ENCODE measurements around the gene SAMD15. TPM values are rescaled to one million over a fixed set of nuclear protein-coding genes. Genes with fewer than 3 reads are reported as not detected.

Gene SAMD15
- total RNA-seq, 4 donors from 2014 or later, result 0.64 TPM; not detected in 3

GRCh38 chr14:77364146-77364545 is 13.0 kb upstream of the SAMD15 start:
- H3K4me3 ChIP-seq (ENCODE audit: low read depth, poor library complexity, severe bottlenecking), result no peak overlapping the region
- no peak for DNase-seq (ENCODE audit: low spot score in 2 of 2)
- intact Hi-C loops (cut with DNase I; ENCODE audit: low total_unique reads), result no loop called here
- TF ChIP-seq, protein P1, sequence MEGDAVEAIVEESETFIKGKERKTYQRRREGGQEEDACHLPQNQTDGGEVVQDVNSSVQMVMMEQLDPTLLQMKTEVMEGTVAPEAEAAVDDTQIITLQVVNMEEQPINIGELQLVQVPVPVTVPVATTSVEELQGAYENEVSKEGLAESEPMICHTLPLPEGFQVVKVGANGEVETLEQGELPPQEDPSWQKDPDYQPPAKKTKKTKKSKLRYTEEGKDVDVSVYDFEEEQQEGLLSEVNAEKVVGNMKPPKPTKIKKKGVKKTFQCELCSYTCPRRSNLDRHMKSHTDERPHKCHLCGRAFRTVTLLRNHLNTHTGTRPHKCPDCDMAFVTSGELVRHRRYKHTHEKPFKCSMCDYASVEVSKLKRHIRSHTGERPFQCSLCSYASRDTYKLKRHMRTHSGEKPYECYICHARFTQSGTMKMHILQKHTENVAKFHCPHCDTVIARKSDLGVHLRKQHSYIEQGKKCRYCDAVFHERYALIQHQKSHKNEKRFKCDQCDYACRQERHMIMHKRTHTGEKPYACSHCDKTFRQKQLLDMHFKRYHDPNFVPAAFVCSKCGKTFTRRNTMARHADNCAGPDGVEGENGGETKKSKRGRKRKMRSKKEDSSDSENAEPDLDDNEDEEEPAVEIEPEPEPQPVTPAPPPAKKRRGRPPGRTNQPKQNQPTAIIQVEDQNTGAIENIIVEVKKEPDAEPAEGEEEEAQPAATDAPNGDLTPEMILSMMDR (IDR thresholded peaks at IDR 0.05), result no peak
- TF ChIP-seq POLR2A (IDR thresholded peaks at IDR 0.05), result no peak
- 94% methylated on average over 3 of the region's 3 CpGs for WGBS, 2 donors

DNA sequence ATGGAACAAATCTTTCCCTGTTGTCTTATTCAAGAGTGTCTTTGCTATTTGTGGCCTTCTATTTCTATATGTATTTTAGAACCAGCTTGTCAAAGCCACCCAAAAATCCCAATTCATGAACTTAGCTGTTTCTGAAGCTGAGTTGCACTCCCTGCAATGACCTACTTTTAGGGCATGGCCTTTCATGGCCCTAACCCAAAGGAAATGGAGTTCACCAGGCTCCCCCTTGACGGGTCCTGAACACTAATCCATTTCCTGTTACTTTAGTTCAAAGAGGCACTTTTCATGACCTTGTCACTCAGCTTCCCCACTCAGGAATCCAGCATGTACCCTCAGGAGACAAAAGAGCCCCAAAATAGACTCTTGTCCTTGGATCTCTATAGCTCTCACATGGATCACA is 7.9 kb upstream of the SAMD15 start:
- TF ChIP-seq POLR2A (IDR thresholded peaks at IDR 0.05), result no peak
- TF ChIP-seq, protein P1 (IDR thresholded peaks at IDR 0.05), result no peak
- intact Hi-C loops (cut with DNase I; ENCODE audit: low total_unique reads), result no loop called here
- WGBS, 2 donors, result 57 to 80% methylated on average over 1 of the region's 1 CpG
- DNase-seq (ENCODE audit: low spot score in 2 of 2), result no peak
- H3K4me3 ChIP-seq (ENCODE audit: low read depth, poor library complexity, severe bottlenecking), result no peak overlapping the region

- intact Hi-C loops (cut with DNase I; ENCODE audit: low total_unique reads), result no loop called here
- no peak for DNase-seq (ENCODE audit: low spot score in 2 of 2)
- TF ChIP-seq, protein P1 (IDR thresholded peaks at IDR 0.05), result no peak
- no peak for TF ChIP-seq POLR2A (IDR thresholded peaks at IDR 0.05)
- WGBS, 2 donors, result 67 to 72% methylated on average over 4 of the region's 4 CpGs
- H3K4me3 ChIP-seq (ENCODE audit: low read depth, poor library complexity, severe bottlenecking), result no peak overlapping the region
Observed at GRCh38 chr14:77372304-77372841, 4.8 kb upstream of the SAMD15 start.

DNA sequence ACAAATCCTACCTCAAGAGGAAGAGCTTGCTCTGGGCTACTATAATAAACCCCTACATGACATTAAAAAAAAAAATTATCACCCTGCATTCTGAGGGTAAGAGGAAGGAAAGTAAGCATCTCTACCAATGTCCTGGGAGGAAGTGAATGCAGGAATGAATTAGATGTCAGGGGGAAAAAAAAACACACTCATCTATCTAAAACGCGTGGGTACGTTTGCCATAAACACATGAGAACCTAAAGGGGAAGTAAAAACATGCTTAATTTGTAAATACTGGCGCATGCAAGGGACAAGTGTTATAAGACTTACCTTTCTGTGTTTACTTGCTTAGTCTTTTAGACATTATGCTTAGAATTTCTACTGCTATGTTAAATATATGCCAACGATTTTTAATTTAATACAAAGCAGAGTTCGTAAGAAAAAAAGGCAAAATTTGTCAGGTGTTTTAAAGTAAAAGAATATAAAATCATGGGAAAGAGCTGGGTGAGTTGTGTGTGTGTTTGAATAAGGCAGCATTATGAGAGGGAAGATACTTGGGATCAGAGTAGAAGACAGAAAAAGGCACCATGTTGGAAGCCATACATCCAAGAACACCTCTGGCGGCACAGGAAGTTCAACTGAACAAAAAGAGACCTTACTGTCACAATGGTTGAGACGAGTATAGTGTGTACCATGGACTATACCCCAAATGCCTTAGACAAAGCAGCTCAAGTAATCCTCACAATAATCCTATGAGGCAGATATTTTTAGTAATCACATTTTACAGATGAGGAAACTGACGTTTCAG is 1.8 kb upstream of the SAMD15 start:
- no peak overlapping the region for H3K4me3 ChIP-seq (ENCODE audit: low read depth, poor library complexity, severe bottlenecking)
- TF ChIP-seq, protein P1 (IDR thresholded peaks at IDR 0.05), result no peak
- TF ChIP-seq POLR2A (IDR thresholded peaks at IDR 0.05), result no peak
- no peak for DNase-seq (ENCODE audit: low spot score in 2 of 2)
- WGBS, 2 donors, result 83 to 85% methylated on average over 9 of the region's 9 CpGs
- intact Hi-C loops (cut with DNase I; ENCODE audit: low total_unique reads), result no loop called here

GRCh38 chr14:77375973-77376770 is 1.0 kb upstream of the SAMD15 start:
- intact Hi-C loops (cut with DNase I; ENCODE audit: low total_unique reads), result no loop called here
- peak overlapping the region; percentile 71 for H3K4me3 ChIP-seq (ENCODE audit: low read depth, poor library complexity, severe bottlenecking)
- WGBS, 2 donors, result 9 to 14% methylated on average over 22 to 24 of the region's 24 CpGs
- TF ChIP-seq, protein P1 (IDR thresholded peaks at IDR 0.05), result no peak
- TF ChIP-seq POLR2A (IDR thresholded peaks at IDR 0.05), result no peak
- peak in 1 of 2 donors; percentile 19 for DNase-seq (ENCODE audit: low spot score in 2 of 2)

Measured in lower leg skin (tissue), 4 donors.